ENCODE data around the gene B3GALT6.

Gene B3GALT6

GRCh38 chr1:1216770-1217620 lies 15.0 kb upstream of the B3GALT6 start:
- Histone ChIP-seq H3K27ac (replicated peaks) (no peak overlapping the region), H3K4me3 (replicated peaks; ENCODE audit: insufficient read depth, low read length) (no peak overlapping the region), H3K27me3 (ENCODE audit: insufficient read depth, poor library complexity, severe bottlenecking) (no peaks in the 10 kb centered on the region)
- TF ChIP-seq POLR2AphosphoS5 (IDR thresholded peaks at IDR 0.05; ENCODE audit: low read depth) (no peak), REST (IDR thresholded peaks at IDR 0.05; ENCODE audit: insufficient replicate concordance, low read depth) (no peak), SPI1 (IDR thresholded peaks at IDR 0.05; ENCODE audit: borderline replicate concordance, low read depth) (no peak), GABPA (IDR thresholded peaks at IDR 0.05; ENCODE audit: low read depth) (no peak)
- TF ChIP-seq, protein P1, sequence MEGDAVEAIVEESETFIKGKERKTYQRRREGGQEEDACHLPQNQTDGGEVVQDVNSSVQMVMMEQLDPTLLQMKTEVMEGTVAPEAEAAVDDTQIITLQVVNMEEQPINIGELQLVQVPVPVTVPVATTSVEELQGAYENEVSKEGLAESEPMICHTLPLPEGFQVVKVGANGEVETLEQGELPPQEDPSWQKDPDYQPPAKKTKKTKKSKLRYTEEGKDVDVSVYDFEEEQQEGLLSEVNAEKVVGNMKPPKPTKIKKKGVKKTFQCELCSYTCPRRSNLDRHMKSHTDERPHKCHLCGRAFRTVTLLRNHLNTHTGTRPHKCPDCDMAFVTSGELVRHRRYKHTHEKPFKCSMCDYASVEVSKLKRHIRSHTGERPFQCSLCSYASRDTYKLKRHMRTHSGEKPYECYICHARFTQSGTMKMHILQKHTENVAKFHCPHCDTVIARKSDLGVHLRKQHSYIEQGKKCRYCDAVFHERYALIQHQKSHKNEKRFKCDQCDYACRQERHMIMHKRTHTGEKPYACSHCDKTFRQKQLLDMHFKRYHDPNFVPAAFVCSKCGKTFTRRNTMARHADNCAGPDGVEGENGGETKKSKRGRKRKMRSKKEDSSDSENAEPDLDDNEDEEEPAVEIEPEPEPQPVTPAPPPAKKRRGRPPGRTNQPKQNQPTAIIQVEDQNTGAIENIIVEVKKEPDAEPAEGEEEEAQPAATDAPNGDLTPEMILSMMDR (IDR thresholded peaks at IDR 0.05; ENCODE audit: insufficient read depth, low read length): no peak
- DNase-seq (ENCODE audit: low read depth in 1 of 2, low spot score in 1 of 2): no peak

- no peak for DNase-seq (ENCODE audit: low read depth in 1 of 2, low spot score in 1 of 2)
- Histone ChIP-seq H3K4me3 (replicated peaks; ENCODE audit: insufficient read depth, low read length) (no peak overlapping the region), H3K27me3 (ENCODE audit: insufficient read depth, poor library complexity, severe bottlenecking) (no peaks in the 10 kb centered on the region), H3K27ac (replicated peaks) (no peak overlapping the region)
- TF ChIP-seq POLR2AphosphoS5 (IDR thresholded peaks at IDR 0.05; ENCODE audit: low read depth): no peak
- TF ChIP-seq GABPA (IDR thresholded peaks at IDR 0.05; ENCODE audit: low read depth): no peak
- TF ChIP-seq, protein P1 (IDR thresholded peaks at IDR 0.05; ENCODE audit: insufficient read depth, low read length): no peak
- TF ChIP-seq REST (IDR thresholded peaks at IDR 0.05; ENCODE audit: insufficient replicate concordance, low read depth): no peak
- no peak for TF ChIP-seq SPI1 (IDR thresholded peaks at IDR 0.05; ENCODE audit: borderline replicate concordance, low read depth)
Observed at GRCh38 chr1:1217621-1218523, 14.2 kb upstream of the B3GALT6 start.

DNA sequence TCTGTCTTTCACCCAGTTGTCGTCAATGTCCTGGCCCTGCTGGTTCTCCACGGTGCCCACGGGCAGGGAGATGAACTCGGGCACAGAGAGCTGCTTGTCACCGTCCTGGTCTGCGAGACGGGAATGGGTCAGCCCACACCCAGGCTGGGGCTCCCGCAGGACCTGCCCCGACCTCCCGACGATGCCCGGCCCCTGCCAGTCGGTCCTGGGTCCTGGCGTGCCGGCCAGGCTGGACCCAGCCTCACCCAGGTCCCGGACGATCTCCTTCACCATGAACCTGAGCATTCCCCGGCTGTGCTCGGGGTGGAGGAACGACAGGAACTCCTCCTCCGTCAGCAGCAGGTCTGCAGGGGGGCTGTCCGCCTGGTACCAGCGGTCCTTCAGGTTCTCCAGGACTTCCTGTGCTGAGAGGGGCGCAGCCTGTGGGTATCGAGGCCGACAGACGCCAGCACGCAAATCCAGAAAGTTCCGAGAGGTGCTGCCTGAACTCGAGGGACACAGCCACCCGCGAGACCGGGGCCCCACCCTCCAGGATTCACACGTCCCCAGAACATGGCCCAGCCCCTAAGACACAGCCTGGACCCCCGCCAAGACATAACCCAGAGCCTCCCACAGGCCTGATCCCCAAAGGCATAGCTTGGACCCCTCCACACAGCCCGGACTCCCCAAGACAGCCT lies 13.4 kb upstream of the B3GALT6 start:
- DNase-seq (ENCODE audit: low read depth in 1 of 2, low spot score in 1 of 2): no peak
- Histone ChIP-seq H3K4me3 (replicated peaks; ENCODE audit: insufficient read depth, low read length) (no peak overlapping the region), H3K27ac (replicated peaks) (no peak overlapping the region), H3K27me3 (ENCODE audit: insufficient read depth, poor library complexity, severe bottlenecking) (no peaks in the 10 kb centered on the region)
- TF ChIP-seq GABPA (IDR thresholded peaks at IDR 0.05; ENCODE audit: low read depth): no peak
- TF ChIP-seq REST (IDR thresholded peaks at IDR 0.05; ENCODE audit: insufficient replicate concordance, low read depth): no peak

Data from HL-60 (cell line).